ENCODE data around the gene B4GALT3. TPM values are rescaled to one million over a fixed set of nuclear protein-coding genes. Genes with fewer than 3 reads are reported as not detected.

The B4GALT3 gene
- total RNA-seq, 1 experiment from 2014 or later: 59.2 TPM

GRCh38 chr1:161131523-161132409 lies 45.5 kb downstream of the B4GALT3 start:
- H3K27ac Mint-ChIP-seq (ENCODE audit: unreplicated experiment): no peak overlapping the region
- intact Hi-C loops (cut with micrococcal nuclease; ENCODE audit: unreplicated experiment): loop anchor here (2.0 to 10.0 kb wide), 2 partner anchors 13 to 407 kb away; partner anchors contain the start of genes NIT1 and PFDN2
- no peak for TF ChIP-seq CTCF (IDR thresholded peaks at IDR 0.05; ENCODE audit: unreplicated experiment)
- H3K27me3 Mint-ChIP-seq (ENCODE audit: unreplicated experiment): no peaks in the 10 kb centered on the region
- H3K4me1 Mint-ChIP-seq (ENCODE audit: low read depth, unreplicated experiment): peaks cover 20% of the 10 kb centered on the region
- H3K4me3 Mint-ChIP-seq (ENCODE audit: low read depth, unreplicated experiment): no peak overlapping the region
- H3K36me3 Mint-ChIP-seq (ENCODE audit: insufficient read depth, unreplicated experiment): peaks cover 20% of the 10 kb centered on the region
- BruUV-seq (replicated peaks): no TSS peak
- DNase-seq: no peak
- CTCF ChIA-PET: interaction anchor here (0.6 to 1.7 kb wide), 10 partner anchors 14 to 254 kb away, joined by 3 to 8 read pairs (median 4); partner anchors contain the start of genes NIT1, PFDN2 and PPOX
- no peaks in the 10 kb centered on the region for H3K9me3 Mint-ChIP-seq (ENCODE audit: low read depth, unreplicated experiment)

GRCh38 chr1:161130266-161130665 lies 47.0 kb downstream of the B4GALT3 start:
- Mint-ChIP-seq H3K36me3 (ENCODE audit: insufficient read depth, unreplicated experiment) (peaks cover 35% of the 10 kb centered on the region), H3K27ac (ENCODE audit: unreplicated experiment) (no peak overlapping the region), H3K27me3 (ENCODE audit: unreplicated experiment) (no peaks in the 10 kb centered on the region), H3K4me3 (ENCODE audit: low read depth, unreplicated experiment) (no peak overlapping the region), H3K9me3 (ENCODE audit: low read depth, unreplicated experiment) (no peaks in the 10 kb centered on the region), H3K4me1 (ENCODE audit: low read depth, unreplicated experiment) (peaks cover 16% of the 10 kb centered on the region)
- intact Hi-C loops (cut with micrococcal nuclease; ENCODE audit: unreplicated experiment): loop anchor here (10.0 kb wide), 1 partner anchor 405 kb away; no protein-coding TSS in a partner anchor
- CTCF ChIA-PET: no interaction called here
- no peak for TF ChIP-seq CTCF (IDR thresholded peaks at IDR 0.05; ENCODE audit: unreplicated experiment)
- no peak for DNase-seq
- no TSS peak for BruUV-seq (replicated peaks)

GRCh38 chr1:161128591-161129420 lies 48.5 kb downstream of the B4GALT3 start:
- no peak for TF ChIP-seq CTCF (IDR thresholded peaks at IDR 0.05; ENCODE audit: unreplicated experiment)
- H3K4me3 Mint-ChIP-seq (ENCODE audit: low read depth, unreplicated experiment): no peak overlapping the region
- intact Hi-C loops (cut with micrococcal nuclease; ENCODE audit: unreplicated experiment): no loop called here
- no peaks in the 10 kb centered on the region for H3K9me3 Mint-ChIP-seq (ENCODE audit: low read depth, unreplicated experiment)
- no peak overlapping the region for H3K27ac Mint-ChIP-seq (ENCODE audit: unreplicated experiment)
- no TSS peak for BruUV-seq (replicated peaks)
- no peaks in the 10 kb centered on the region for H3K27me3 Mint-ChIP-seq (ENCODE audit: unreplicated experiment)
- DNase-seq: no peak
- H3K36me3 Mint-ChIP-seq (ENCODE audit: insufficient read depth, unreplicated experiment): peaks cover 46% of the 10 kb centered on the region
- H3K4me1 Mint-ChIP-seq (ENCODE audit: low read depth, unreplicated experiment): peaks cover 16% of the 10 kb centered on the region
- CTCF ChIA-PET: interaction anchor here (0.6 to 1.3 kb wide), 2 partner anchors 11 to 152 kb away, joined by 3 to 6 read pairs; partner anchors contain the start of genes NIT1 and PFDN2

- no TSS peak for BruUV-seq (replicated peaks)
- no peaks in the 10 kb centered on the region for H3K27me3 Mint-ChIP-seq (ENCODE audit: unreplicated experiment)
- TF ChIP-seq CTCF (IDR thresholded peaks at IDR 0.05; ENCODE audit: unreplicated experiment): no peak
- no peaks in the 10 kb centered on the region for H3K9me3 Mint-ChIP-seq (ENCODE audit: low read depth, unreplicated experiment)
- H3K27ac Mint-ChIP-seq (ENCODE audit: unreplicated experiment): no peak overlapping the region
- H3K36me3 Mint-ChIP-seq (ENCODE audit: insufficient read depth, unreplicated experiment): peaks cover 57% of the 10 kb centered on the region
- CTCF ChIA-PET: interaction anchor here (0.6 to 1.3 kb wide), 2 partner anchors 10 to 151 kb away, joined by 3 to 6 read pairs; partner anchors contain the start of genes NIT1 and PFDN2
- H3K4me3 Mint-ChIP-seq (ENCODE audit: low read depth, unreplicated experiment): no peak overlapping the region
- peaks cover 16% of the 10 kb centered on the region for H3K4me1 Mint-ChIP-seq (ENCODE audit: low read depth, unreplicated experiment)
- DNase-seq: no peak
- intact Hi-C loops (cut with micrococcal nuclease; ENCODE audit: unreplicated experiment): no loop called here
Observed at GRCh38 chr1:161127649-161128048, 49.7 kb downstream of the B4GALT3 start.

Measured in Calu3 (cell line).